SK-N-SH (cell line): ENCODE data around the gene SSPN. TPM values are rescaled to one million over a fixed set of nuclear protein-coding genes. Genes with fewer than 3 reads are reported as not detected.

Experiments
- CTCF ChIA-PET: fragments of 300-600, 350-600 bp; formaldehyde crosslinking; extraction: SDS; loops from one replicate; lab custom pipeline; 2021; lab: Yijun Ruan, JAX
- POLR2A ChIA-PET: fragments of 350-600 bp; sonication (Branson Sonifier 250); formaldehyde crosslinking; extraction: SDS; loops from one replicate; lab custom pipeline; 2020; ENCODE audit warnings: antibody characterized with exemption, inconsistent platforms; lab: Yijun Ruan, JAX
- DNase-seq: peaks from one replicate; pipeline ENCODE4 v3.0.0; 2012
- H2AFZ ChIP-seq: fragments of 200-600 bp; sonication (generic); 2 replicates; pipeline ENCODE4 v1.8.1; 2016; ENCODE audit warnings: antibody characterized with exemption, mild to moderate bottlenecking, low read depth
- H3F3A ChIP-seq: fragments of 200-600 bp; sonication (generic); replicated peaks from 2 replicates; pipeline ENCODE3; 2016; ENCODE audit warnings: antibody characterized with exemption, mild to moderate bottlenecking; ENCODE audit not compliant: insufficient read depth
- H3K27ac ChIP-seq, 2 experiments: fragments of 200-500 bp in 1 of 2; fragments of 200-600 bp in 1 of 2; sonication (Bioruptor generic) in 1 of 2; sonication (generic), shearing (Covaris generic) in 1 of 2; 2 replicates each; pipeline versions ENCODE4 v1.5.1 to v1.6.1; 2014 to 2016; ENCODE audit warnings: low read depth in 2 of 2, inconsistent platforms in 1 of 2, low read length in 1 of 2, mild to moderate bottlenecking in 1 of 2, mixed read lengths in 1 of 2
- H3K27me3 ChIP-seq: fragments of 200-600 bp; sonication (generic), shearing (Covaris generic); 2 replicates; pipeline ENCODE4 v1.6.1; 2016; ENCODE audit warnings: mixed run types; ENCODE audit not compliant: insufficient read depth
- H3K36me3 ChIP-seq, 2 experiments: fragments of 200-500 bp in 1 of 2; fragments of 200-600 bp in 1 of 2; sonication (Bioruptor generic) in 1 of 2; sonication (generic) in 1 of 2; replicated peaks in 1 of 2; 2 replicates each; pipeline versions ENCODE3 to v1.5.1; 2014 to 2016; ENCODE audit warnings: low read length in 1 of 2, mild to moderate bottlenecking in 1 of 2; ENCODE audit not compliant: insufficient read depth in 2 of 2, control insufficient read depth in 1 of 2
- H3K4me1 ChIP-seq, 2 experiments: fragments of 200-500 bp in 1 of 2; fragments of 200-600 bp in 1 of 2; sonication (Bioruptor generic) in 1 of 2; sonication (generic), shearing (Covaris generic) in 1 of 2; 2 replicates each; pipeline versions ENCODE4 v1.5.1 to v1.6.1; 2014 to 2016; ENCODE audit warnings: low read depth in 1 of 2, low read length in 1 of 2, mixed run types in 1 of 2; ENCODE audit not compliant: insufficient read depth in 2 of 2, control insufficient read depth in 1 of 2
- H3K4me2 ChIP-seq: fragments of 200-600 bp; sonication (generic), shearing (Covaris generic); 2 replicates; pipeline ENCODE4 v1.6.1; 2017; ENCODE audit warnings: mixed run types
- H3K4me3 ChIP-seq, 2 experiments: fragments of 200-500 bp in 1 of 2; fragments of 200-600 bp in 1 of 2; sonication (Bioruptor generic) in 1 of 2; sonication (generic), shearing (Covaris generic) in 1 of 2; 2 replicates each; pipeline versions ENCODE4 v1.5.1 to v1.8.1; 2014 to 2016; ENCODE audit warnings: low read depth in 2 of 2, inconsistent platforms in 1 of 2, low read length in 1 of 2, mild to moderate bottlenecking in 1 of 2, mixed read lengths in 1 of 2, moderate library complexity in 1 of 2
- H3K79me2 ChIP-seq: fragments of 200-600 bp; sonication (generic); 2 replicates; pipeline ENCODE4 v1.8.1; 2017; ENCODE audit warnings: mild to moderate bottlenecking; ENCODE audit not compliant: insufficient read depth
- H3K9ac ChIP-seq: fragments of 200-600 bp; sonication (generic); 2 replicates; pipeline ENCODE4 v1.6.1; 2017; ENCODE audit warnings: mixed run types
- H3K9me2 ChIP-seq: fragments of 200-600 bp; sonication (generic); 2 replicates; pipeline ENCODE4 v1.6.1; 2017; ENCODE audit warnings: mixed run types
- H3K9me3 ChIP-seq: fragments of 200-600 bp; sonication (generic); 2 replicates; pipeline ENCODE4 v1.6.1; 2017; ENCODE audit warnings: mixed run types, mild to moderate bottlenecking, moderate library complexity
- H4K20me1 ChIP-seq: fragments of 200-600 bp; sonication (generic); 2 replicates; pipeline ENCODE4 v1.6.1; 2017; ENCODE audit warnings: mild to moderate bottlenecking, mixed run types; ENCODE audit not compliant: insufficient read depth
- EP300 ChIP-seq, 2 experiments: IDR thresholded peaks; 2 replicates each; pipeline versions ENCODE4 v1.4.0 to v1.6.1; 2012; ENCODE audit warnings: borderline replicate concordance in 1 of 2, low read depth in 1 of 2, low read length in 1 of 2
- FOXM1 ChIP-seq: IDR thresholded peaks from 2 replicates; pipeline ENCODE4 v1.4.0; 2012; ENCODE audit warnings: low read depth, mild to moderate bottlenecking
- GABPA ChIP-seq: IDR thresholded peaks from 2 replicates; pipeline ENCODE4 v1.4.0; 2012; ENCODE audit warnings: low read depth, mild to moderate bottlenecking
- JUND ChIP-seq: IDR thresholded peaks from 2 replicates; pipeline ENCODE4 v1.4.0; 2012
- MEF2A ChIP-seq: IDR thresholded peaks from 2 replicates; pipeline ENCODE4 v1.4.0; 2012; ENCODE audit warnings: low read depth, borderline replicate concordance
- MXI1 ChIP-seq: IDR thresholded peaks from 2 replicates; pipeline ENCODE4 v1.6.1; 2012; ENCODE audit warnings: mild to moderate bottlenecking, low read depth, low read length, improper control_type of control experiment
- NFIC ChIP-seq: IDR thresholded peaks from 2 replicates; pipeline ENCODE4 v1.4.0; 2012; ENCODE audit warnings: borderline replicate concordance
- RAD21 ChIP-seq: IDR thresholded peaks from 2 replicates; pipeline ENCODE4 v1.6.1; 2012; ENCODE audit warnings: mild to moderate bottlenecking, low read length
- SIN3A ChIP-seq: IDR thresholded peaks from 2 replicates; pipeline ENCODE4 v1.6.1; 2012; ENCODE audit warnings: low read depth, mild to moderate bottlenecking, low read length, moderate library complexity, borderline replicate concordance
- SMC3 ChIP-seq: IDR thresholded peaks from 2 replicates; pipeline ENCODE4 v1.6.1; 2012; ENCODE audit warnings: low read depth, low read length, improper control_type of control experiment
- TCF12 ChIP-seq: IDR thresholded peaks from 2 replicates; pipeline ENCODE4 v1.4.0; 2012
- TEAD4 ChIP-seq: IDR thresholded peaks from 2 replicates; pipeline ENCODE4 v1.4.0; 2012; ENCODE audit warnings: mild to moderate bottlenecking, borderline replicate concordance; ENCODE audit not compliant: insufficient read depth
- WGBS: methylation state at CpG from one replicate; pipeline ENCODE4 v1.1.6; 2017; ENCODE audit warnings: low lambda C conversion rate; 5-methylcytosine and 5-hydroxymethylcytosine counted together
- polyA plus RNA-seq, 3 experiments: library from polyadenylated mRNA; depleted of rRNA; stranded (reverse); fragments of >200 nt; gene quantifications; 2 replicates each; pipeline ENCODE4 v1.2.3, GENCODE V29; 2012
- TF ChIP-seq, protein P1 (sequence below): IDR thresholded peaks from 2 replicates; pipeline ENCODE4 v1.4.0; 2012; ENCODE audit warnings: low read depth, borderline replicate concordance
- TF ChIP-seq, protein P2 (sequence below): fragments of 150-350 bp; IDR thresholded peaks from 2 replicates; pipeline ENCODE4 v1.6.1; 2016; ENCODE audit warnings: mild to moderate bottlenecking, low read depth, low read length
- TF ChIP-seq, protein P3 (sequence below): fragments of 200-600 bp; sonication (generic); IDR thresholded peaks from 2 replicates; pipeline ENCODE4 v1.6.1; 2017; ENCODE audit warnings: antibody characterized with exemption, mild to moderate bottlenecking, moderate library complexity

Gene SSPN
- polyA plus RNA-seq, 1 of the 3 experiments (the other 2 are of a cell fraction) = 5.9 TPM

DNA sequence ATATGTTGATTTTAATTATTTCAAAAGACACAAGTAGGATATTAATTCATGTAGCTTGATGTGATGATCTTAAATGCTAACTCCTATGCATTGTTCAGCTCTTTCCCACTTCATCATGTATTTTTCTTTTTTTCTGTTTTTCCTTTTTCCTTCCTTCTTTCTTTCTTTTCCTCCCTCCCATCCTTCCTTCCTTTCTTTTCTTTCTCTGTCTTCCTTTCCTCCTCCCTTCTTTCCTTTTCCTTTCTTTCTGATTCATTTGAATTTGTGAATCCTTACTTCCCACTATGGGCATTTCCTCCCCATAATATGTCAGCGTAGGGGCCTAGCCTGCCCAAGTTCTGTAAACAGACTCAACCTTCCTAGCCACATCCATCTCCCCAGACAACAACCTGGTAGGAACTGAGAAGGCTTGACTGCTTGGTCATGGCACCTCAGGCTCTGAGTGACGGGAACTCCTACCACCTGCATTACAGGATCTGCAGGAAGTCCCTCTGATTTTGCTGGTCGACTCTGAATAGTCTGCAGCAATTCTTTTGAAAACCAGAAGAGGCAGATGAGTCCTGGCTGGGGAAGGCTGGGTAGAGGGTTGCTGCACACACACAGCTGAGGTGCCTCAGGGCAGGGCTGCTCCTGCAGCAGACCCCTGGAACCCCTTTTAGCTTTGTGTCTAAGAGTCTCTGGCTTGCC lies 37.2 kb upstream of the SSPN start:
- Histone ChIP-seq H3K36me3 (no peaks in the 10 kb centered on the region), H4K20me1 (no peaks in the 10 kb centered on the region), H3K27ac (no peak overlapping the region), H3K4me2 (no peak overlapping the region), H3K4me1 (peaks cover 0 to 13% of the 10 kb centered on the region in 2 experiments; a peak in 3 of 4 replicates), H3K27me3 (no peaks in the 10 kb centered on the region), H3K4me3 (no peak overlapping the region), H3K79me2 (no peaks in the 10 kb centered on the region), H3K9ac (no peak overlapping the region), H3F3A (peaks cover 12% of the 10 kb centered on the region), H3K9me2 (no peaks in the 10 kb centered on the region), H3K9me3 (no peaks in the 10 kb centered on the region), H2AFZ (no peak overlapping the region)
- POLR2A ChIA-PET = no interaction called here
- TF ChIP-seq GABPA = no peak
- TF ChIP-seq RAD21 = no peak
- no peak for TF ChIP-seq SIN3A
- CTCF ChIA-PET = interaction anchor here (0.7 kb wide), 1 partner anchor 61 kb away, joined by 3 read pairs; no protein-coding TSS in a partner anchor
- 72% methylated on average over 3 of the region's 3 CpGs for WGBS
- no peak for DNase-seq

DNA sequence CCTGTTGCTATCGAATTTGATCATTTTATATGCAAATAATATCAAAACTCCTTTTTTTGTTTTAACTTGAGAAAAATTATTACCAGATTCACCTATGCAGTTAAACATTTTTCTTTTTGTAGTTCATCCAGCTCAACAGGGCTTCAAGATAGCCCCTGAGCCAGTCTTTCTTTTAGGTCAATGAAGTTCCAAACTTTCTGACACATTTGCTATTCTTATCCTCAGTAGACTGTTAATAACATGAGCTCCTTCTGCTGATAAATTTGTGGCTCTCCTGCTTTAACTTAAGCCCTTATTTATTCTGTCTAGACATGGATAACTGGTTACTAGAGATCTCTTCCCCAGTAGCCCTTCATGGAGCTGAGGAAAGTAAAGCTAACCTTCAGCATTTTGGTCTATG lies 33.2 kb upstream of the SSPN start:
- TF ChIP-seq TCF12 (no peak), MEF2A (no peak), TEAD4 (no peak), SMC3 (no peak), JUND (no peak), FOXM1 (no peak), MXI1 (no peak), NFIC (no peak), EP300 (IDR thresholded peaks at IDR 0.05; ENCODE audit: borderline replicate concordance in 1 of 2, low read depth in 1 of 2, low read length in 1 of 2) (no peak)
- TF ChIP-seq, protein P1, sequence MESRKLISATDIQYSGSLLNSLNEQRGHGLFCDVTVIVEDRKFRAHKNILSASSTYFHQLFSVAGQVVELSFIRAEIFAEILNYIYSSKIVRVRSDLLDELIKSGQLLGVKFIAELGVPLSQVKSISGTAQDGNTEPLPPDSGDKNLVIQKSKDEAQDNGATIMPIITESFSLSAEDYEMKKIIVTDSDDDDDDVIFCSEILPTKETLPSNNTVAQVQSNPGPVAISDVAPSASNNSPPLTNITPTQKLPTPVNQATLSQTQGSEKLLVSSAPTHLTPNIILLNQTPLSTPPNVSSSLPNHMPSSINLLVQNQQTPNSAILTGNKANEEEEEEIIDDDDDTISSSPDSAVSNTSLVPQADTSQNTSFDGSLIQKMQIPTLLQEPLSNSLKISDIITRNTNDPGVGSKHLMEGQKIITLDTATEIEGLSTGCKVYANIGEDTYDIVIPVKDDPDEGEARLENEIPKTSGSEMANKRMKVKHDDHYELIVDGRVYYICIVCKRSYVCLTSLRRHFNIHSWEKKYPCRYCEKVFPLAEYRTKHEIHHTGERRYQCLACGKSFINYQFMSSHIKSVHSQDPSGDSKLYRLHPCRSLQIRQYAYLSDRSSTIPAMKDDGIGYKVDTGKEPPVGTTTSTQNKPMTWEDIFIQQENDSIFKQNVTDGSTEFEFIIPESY = no peak
- TF ChIP-seq, protein P2, sequence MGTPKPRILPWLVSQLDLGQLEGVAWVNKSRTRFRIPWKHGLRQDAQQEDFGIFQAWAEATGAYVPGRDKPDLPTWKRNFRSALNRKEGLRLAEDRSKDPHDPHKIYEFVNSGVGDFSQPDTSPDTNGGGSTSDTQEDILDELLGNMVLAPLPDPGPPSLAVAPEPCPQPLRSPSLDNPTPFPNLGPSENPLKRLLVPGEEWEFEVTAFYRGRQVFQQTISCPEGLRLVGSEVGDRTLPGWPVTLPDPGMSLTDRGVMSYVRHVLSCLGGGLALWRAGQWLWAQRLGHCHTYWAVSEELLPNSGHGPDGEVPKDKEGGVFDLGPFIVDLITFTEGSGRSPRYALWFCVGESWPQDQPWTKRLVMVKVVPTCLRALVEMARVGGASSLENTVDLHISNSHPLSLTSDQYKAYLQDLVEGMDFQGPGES = no peak
- TF ChIP-seq, protein P3, sequence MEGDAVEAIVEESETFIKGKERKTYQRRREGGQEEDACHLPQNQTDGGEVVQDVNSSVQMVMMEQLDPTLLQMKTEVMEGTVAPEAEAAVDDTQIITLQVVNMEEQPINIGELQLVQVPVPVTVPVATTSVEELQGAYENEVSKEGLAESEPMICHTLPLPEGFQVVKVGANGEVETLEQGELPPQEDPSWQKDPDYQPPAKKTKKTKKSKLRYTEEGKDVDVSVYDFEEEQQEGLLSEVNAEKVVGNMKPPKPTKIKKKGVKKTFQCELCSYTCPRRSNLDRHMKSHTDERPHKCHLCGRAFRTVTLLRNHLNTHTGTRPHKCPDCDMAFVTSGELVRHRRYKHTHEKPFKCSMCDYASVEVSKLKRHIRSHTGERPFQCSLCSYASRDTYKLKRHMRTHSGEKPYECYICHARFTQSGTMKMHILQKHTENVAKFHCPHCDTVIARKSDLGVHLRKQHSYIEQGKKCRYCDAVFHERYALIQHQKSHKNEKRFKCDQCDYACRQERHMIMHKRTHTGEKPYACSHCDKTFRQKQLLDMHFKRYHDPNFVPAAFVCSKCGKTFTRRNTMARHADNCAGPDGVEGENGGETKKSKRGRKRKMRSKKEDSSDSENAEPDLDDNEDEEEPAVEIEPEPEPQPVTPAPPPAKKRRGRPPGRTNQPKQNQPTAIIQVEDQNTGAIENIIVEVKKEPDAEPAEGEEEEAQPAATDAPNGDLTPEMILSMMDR = no peak
- DNase-seq = no peak
- Histone ChIP-seq H3K27me3 (no peaks in the 10 kb centered on the region), H3K4me1 (no peaks in the 10 kb centered on the region; a peak in 2 of 4 replicates), H3K9me2 (no peaks in the 10 kb centered on the region), H3K79me2 (no peaks in the 10 kb centered on the region), H3K4me2 (no peak overlapping the region), H4K20me1 (no peaks in the 10 kb centered on the region), H3K9me3 (no peaks in the 10 kb centered on the region), H3F3A (no peaks in the 10 kb centered on the region), H3K4me3 (no peak overlapping the region), H3K27ac (no peak overlapping the region), H2AFZ (no peak overlapping the region), H3K9ac (no peak overlapping the region), H3K36me3 (no peaks in the 10 kb centered on the region)
- ChIA-PET CTCF (no interaction called here), POLR2A (no interaction called here)
- 65% methylated on average over 1 of the region's 1 CpG for WGBS
